ENCODE measurements around the gene EFNB2. TPM values are rescaled to one million over a fixed set of nuclear protein-coding genes. Genes with fewer than 3 reads are reported as not detected.

Gene EFNB2
- 21.6 and 64.9 TPM in 2 replicates for total RNA-seq

- DNase-seq (ENCODE audit: low read depth in 2 of 2): peak; percentile 94 to 97
Measured at GRCh38 chr13:106535552-106536243, at the start of gene EFNB2. TSS of gene EFNB2 (minus strand) at chr13:106535662. CDS start at chr13:106534964, 698 bp downstream.

GRCh38 chr13:106581225-106581624 is 45.8 kb upstream of the EFNB2 start:
- no peak for DNase-seq (ENCODE audit: low read depth in 2 of 2)

- no peak for DNase-seq (ENCODE audit: low read depth in 2 of 2)
Measured at GRCh38 chr13:106575896-106576295, 40.4 kb upstream of the EFNB2 start.

- DNase-seq (ENCODE audit: low read depth in 2 of 2): no peak
Measured at GRCh38 chr13:106573868-106574267, 38.4 kb upstream of the EFNB2 start.

- no peak for DNase-seq (ENCODE audit: low read depth in 2 of 2)
Measured at GRCh38 chr13:106573284-106573846, 37.9 kb upstream of the EFNB2 start.

GRCh38 chr13:106570299-106570852 is 34.9 kb upstream of the EFNB2 start:
- DNase-seq (ENCODE audit: low read depth in 2 of 2): peak; percentile 82 to 94

GRCh38 chr13:106569233-106570095 is 34.0 kb upstream of the EFNB2 start:
- DNase-seq (ENCODE audit: low read depth in 2 of 2): no peak

- peak in 1 of 2 donors; percentile 13 for DNase-seq (ENCODE audit: low read depth in 2 of 2)
Measured at GRCh38 chr13:106568299-106569003, 33.0 kb upstream of the EFNB2 start.

GRCh38 chr13:106567474-106568298 is 32.2 kb upstream of the EFNB2 start, which contains the start of gene ARGLU1:
TSS of gene ARGLU1 (minus strand) at chr13:106568137. CDS start at chr13:106567919, 218 bp downstream.
- peak; percentile 91 to 95 for DNase-seq (ENCODE audit: low read depth in 2 of 2)

- peak; percentile 72 to 75 for DNase-seq (ENCODE audit: low read depth in 2 of 2)
Measured at GRCh38 chr13:106566641-106567473, 31.4 kb upstream of the EFNB2 start.

- peak in 1 of 2 donors; percentile 17 for DNase-seq (ENCODE audit: low read depth in 2 of 2)
Measured at GRCh38 chr13:106565127-106565775, 29.8 kb upstream of the EFNB2 start.

- DNase-seq (ENCODE audit: low read depth in 2 of 2): no peak
Measured at GRCh38 chr13:106562301-106562700, 26.8 kb upstream of the EFNB2 start.

GRCh38 chr13:106561551-106562170 is 26.2 kb upstream of the EFNB2 start:
- peak; percentile 31 to 55 for DNase-seq (ENCODE audit: low read depth in 2 of 2)

GRCh38 chr13:106560821-106561220 is 25.4 kb upstream of the EFNB2 start:
- DNase-seq (ENCODE audit: low read depth in 2 of 2): no peak

- no peak for DNase-seq (ENCODE audit: low read depth in 2 of 2)
Measured at GRCh38 chr13:106558527-106558926, 23.1 kb upstream of the EFNB2 start.

GRCh38 chr13:106555631-106556328 is 20.3 kb upstream of the EFNB2 start:
- DNase-seq (ENCODE audit: low read depth in 2 of 2): no peak

- DNase-seq (ENCODE audit: low read depth in 2 of 2): no peak
Measured at GRCh38 chr13:106551751-106552150, 16.3 kb upstream of the EFNB2 start.

GRCh38 chr13:106551350-106551749 is 15.9 kb upstream of the EFNB2 start:
- DNase-seq (ENCODE audit: low read depth in 2 of 2): no peak

All from lung microvascular endothelial cell (primary cell).